GM08714 (cell line): ENCODE results near the gene TXNDC11.

Experiments
- H3K4me3 ChIP-seq: fragments of 200-500 bp; sonication (Bioruptor generic); 2 replicates; pipeline ENCODE4 v1.5.1; 2014; ENCODE audit warnings: mild to moderate bottlenecking, low read length, inconsistent platforms
- ZNF274 ChIP-seq: IDR thresholded peaks from 2 replicates; pipeline ENCODE4 v1.6.1; 2012; ENCODE audit warnings: mild to moderate bottlenecking, low read depth, low read length

TXNDC11 gene

DNA sequence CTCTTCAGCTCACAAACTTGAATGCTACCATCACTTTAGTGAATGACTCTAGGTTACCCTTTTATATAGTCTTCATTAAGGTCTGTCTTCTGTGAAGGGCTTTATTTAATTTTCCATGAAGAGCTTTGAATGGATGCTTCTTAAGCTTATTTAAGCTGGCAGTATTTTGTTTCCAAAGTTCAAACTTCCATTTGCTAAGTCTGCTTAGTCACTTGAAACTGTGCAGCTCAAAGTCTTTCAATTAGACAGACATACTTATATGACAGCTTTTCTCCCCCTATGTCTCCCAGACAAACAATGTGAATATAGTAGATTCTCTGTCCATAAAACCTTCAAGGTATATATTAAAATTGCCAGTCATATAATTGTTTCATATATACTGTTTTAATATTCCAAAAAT lies 23.5 kb downstream of the TXNDC11 start:
- no peak for TF ChIP-seq ZNF274
- H3K4me3 ChIP-seq: no peak overlapping the region

DNA sequence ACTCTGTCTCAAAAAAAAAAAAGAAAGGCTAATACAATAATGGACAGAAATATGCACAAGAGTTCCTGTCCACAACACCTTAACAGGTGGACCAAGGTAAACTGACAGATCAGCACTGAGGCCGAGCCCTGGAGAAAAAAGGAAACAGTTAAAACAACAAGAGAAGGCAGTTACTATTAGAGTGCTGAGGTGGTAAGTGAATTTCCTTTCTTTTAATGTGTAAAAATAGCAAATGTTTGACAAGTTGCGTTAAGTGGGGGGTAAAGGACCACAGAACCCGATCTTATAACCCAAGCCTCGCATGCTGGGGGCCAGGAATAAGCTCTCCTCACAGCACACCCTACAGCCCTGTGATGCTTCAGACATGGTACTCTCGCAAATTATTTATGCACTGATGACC lies 24.8 kb downstream of the TXNDC11 start:
- no peak for TF ChIP-seq ZNF274
- H3K4me3 ChIP-seq: no peak overlapping the region

DNA sequence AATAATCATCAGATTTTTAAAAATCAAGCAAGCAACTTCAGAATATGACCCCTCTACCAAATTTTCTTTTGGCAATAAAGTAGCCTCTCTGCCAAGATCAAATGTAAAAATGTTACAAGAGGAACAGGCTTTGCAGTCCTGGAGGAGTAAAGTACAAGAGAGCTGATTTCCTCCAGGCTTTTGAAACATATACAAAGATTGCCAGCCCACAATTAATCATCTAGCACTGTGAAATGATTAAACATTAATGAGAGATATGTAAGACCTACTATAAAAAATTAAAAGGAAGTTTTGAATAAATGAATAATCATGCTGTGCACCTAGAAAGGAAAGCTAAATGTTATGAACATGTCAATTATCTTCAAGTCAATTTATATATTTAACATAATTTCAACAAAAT lies 26.3 kb downstream of the TXNDC11 start:
- H3K4me3 ChIP-seq: no peak overlapping the region
- TF ChIP-seq ZNF274: no peak

DNA sequence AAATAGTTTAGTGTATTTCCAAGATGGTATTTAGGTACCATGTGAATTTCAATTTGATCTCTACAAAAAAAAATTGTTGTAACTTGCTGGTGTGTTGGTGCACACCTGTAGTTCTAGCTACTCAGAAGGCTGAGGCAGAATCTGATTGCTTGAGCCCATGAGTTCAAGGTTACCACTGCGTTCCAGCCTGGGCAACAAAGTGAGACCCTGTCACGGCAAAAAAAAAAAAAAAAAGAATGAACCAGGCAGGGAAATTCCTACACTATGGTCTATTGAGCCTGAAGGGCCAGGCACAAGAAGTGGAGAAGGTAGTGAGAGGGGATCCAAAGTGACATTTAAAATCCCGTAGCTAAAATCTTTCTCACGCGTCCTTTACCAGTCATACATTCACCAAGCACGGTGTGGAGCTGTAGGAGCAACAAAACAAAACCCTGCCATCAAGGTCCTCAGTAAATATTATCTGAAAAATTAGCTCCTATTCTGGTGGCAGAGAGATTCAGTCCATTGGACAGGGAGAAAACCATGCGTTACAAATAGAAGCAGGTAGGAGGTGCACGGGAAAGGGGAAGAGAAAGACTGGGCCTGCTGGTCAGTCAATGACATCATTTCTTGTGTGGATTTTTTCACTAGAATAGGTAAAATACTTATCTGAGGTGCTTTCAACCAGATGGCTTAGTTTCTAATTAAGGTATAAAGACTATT lies 27.3 kb downstream of the TXNDC11 start:
- TF ChIP-seq ZNF274: no peak
- H3K4me3 ChIP-seq: no peak overlapping the region

DNA sequence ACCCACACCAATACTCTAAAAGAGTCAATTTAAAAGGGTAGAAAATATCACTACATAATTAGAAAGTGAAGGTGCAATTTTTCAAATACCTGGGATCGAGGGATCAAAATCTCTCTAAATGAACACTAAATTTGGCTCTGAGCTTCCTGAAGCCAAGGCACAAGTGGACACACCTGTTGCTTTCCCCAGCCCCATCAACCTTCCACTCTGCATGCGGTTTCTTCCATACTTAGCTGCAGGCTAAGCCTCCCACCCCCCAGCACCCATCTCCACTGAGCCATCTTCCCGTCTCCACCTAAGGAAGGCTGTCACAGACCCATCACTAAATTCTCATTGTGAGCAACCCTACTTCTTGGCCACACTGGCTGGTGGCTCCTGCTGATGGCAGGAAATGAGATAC lies 30.5 kb downstream of the TXNDC11 start:
- no peak overlapping the region for H3K4me3 ChIP-seq
- no peak for TF ChIP-seq ZNF274

DNA sequence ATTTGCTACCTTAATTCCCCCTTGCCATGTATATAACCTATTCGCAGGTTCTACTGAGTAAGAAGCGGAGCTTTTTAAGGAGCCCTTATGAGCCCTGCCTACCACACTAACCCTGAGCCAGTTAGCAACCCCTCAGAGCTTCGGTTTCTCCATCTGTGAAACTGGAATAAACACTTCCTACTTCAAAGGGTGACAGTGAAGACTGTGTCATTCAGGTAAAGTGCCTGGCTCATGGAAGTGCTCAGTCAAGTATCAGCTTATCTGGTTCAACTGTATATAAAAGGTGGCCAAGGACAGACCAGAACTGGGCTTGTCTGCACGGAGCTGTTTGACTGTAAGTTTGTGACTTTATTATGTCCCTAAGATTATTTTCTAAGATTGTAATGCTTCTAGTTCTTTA lies 31.0 kb downstream of the TXNDC11 start:
- no peak overlapping the region for H3K4me3 ChIP-seq
- no peak for TF ChIP-seq ZNF274

DNA sequence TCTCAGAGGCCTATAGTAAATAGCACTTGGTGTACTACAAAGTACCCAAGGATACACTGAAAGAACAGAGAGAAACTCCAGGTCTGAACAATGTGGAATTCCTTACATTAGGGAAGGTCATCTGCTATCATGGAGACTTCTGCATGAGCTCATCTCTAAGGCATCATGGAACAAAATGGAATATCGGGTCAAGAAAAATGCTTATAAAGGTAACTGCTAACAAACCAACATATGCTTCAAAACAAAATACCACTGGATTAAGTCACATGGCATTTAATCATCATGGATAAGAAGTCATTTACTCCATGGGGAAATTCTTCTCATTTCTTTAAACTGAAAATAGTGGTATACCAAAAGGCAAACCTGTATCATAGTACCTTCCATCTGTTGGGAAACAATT lies 34.2 kb downstream of the TXNDC11 start:
- H3K4me3 ChIP-seq: no peak overlapping the region
- TF ChIP-seq ZNF274: no peak

DNA sequence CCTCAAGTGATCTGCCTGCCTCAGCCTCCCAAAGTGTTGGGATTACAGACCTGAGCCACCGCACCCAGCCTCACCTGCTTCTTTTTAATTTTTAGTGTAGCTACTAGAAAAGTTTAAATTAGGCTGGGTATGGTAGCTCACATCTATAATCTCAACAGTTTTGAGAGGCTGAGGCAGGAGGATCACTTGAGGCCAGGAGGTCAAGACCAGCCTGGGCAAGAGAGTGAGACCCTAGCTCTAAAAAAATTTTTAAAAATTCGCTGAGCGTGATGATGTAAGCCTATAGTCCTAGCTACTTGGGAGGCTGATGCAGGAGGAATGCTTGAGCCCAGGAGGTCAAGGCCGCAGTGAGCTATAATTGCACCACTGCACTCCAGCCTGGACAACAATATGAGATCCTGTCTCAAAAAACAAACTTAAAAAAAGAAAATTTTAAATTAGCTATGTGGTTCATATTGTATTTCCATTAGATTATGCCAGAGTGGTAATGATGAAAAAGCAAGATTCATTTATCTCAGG lies 34.9 kb downstream of the TXNDC11 start:
- no peak for TF ChIP-seq ZNF274
- no peak overlapping the region for H3K4me3 ChIP-seq

DNA sequence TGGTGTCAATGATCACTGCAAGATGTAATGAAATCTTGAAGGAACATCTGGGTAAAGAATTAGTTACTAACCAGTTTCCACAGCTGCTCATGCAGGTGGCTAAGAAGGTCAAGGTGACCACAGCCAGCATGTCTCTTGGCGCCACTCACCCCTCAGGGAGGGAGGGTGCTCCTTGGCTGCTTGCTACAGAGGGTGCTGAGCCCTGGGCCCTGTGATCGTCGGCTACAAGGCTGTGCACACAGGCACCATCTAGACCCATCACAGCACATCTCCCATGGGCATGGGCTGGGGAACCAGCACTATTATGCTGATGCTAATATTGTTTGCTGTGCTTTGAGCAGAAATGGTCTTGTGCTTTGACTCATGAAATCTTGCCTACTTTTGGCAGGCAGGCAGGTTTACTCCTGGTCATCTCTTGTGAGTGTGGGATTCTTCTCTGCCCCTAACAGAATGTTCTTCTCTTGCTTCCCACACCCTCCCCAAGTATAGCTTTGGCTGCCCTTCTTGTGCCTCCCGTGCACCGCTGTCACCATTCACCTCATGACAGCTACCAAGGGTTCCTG lies 36.4 kb downstream of the TXNDC11 start:
- no peak for TF ChIP-seq ZNF274
- H3K4me3 ChIP-seq: no peak overlapping the region; the same call in 1 of the 2 replicates

DNA sequence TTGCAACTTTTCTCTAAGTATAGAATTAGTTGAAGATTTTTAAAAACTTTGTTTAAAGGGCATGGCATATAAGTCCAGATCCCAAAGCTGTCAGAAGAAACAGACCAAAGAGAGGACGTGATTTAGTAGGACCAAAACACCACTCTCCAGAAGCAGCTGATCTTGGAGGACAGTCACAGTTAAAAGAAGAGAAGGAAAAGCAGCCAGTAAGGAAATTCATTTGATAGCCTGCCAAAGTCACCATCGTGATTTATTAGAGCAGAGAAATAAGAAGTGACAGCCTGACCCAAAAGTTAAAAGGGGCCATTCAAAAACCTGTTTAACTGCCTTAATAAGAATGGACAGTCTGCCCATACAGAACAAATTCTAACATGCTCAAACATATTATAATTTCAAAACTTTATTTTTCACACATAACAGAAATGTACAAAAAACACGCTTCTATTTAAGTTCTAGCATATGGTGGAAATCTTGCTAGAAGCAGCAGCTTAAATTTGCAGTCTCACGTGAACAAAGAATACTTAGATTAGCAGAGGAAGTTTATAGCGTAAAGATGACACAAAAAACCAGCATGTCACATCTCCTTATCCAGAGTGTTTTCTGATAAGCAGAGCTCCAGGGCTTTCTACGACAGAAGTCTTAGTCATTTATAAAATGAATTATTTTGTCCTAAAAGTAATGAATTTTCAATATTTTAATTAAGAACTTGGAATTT lies 37.2 kb downstream of the TXNDC11 start:
- no peak overlapping the region for H3K4me3 ChIP-seq
- TF ChIP-seq ZNF274: no peak

DNA sequence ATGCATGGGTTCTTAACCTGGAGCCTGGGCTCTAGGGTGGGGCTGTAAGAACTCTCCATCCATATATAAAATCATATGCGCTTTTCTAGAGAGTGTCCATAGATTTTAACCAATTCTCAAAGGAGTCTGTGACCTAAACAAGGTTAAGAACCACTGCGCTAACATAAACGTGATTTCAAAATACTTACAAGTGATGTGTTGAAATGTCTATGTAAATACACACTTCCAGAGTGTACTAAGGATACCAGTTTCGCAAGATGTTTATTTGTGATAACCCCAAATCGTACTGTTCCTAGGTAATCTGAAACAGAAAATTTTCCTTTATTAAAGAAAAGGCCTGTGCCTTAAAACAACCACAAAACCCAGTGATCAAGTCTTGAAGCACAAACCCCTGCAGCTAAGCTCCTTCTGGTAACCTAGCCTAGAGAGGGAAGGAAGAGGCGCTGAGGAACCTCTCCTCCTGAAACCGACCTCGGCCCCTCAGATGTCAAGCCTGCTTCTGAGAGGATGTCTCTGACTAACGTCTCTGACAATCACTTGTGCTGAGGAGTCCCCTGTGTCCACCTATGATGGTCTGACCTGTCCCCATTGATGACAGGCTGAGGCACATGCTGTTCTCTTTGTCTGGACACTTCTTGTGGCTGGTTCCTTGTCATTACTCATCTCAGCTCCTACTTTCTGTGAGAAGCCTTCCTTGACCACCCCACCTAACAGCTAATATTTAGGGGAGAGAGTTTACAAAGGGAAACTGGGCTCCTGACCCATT lies 42.2 kb downstream of the TXNDC11 start:
- no peak overlapping the region for H3K4me3 ChIP-seq
- no peak for TF ChIP-seq ZNF274

DNA sequence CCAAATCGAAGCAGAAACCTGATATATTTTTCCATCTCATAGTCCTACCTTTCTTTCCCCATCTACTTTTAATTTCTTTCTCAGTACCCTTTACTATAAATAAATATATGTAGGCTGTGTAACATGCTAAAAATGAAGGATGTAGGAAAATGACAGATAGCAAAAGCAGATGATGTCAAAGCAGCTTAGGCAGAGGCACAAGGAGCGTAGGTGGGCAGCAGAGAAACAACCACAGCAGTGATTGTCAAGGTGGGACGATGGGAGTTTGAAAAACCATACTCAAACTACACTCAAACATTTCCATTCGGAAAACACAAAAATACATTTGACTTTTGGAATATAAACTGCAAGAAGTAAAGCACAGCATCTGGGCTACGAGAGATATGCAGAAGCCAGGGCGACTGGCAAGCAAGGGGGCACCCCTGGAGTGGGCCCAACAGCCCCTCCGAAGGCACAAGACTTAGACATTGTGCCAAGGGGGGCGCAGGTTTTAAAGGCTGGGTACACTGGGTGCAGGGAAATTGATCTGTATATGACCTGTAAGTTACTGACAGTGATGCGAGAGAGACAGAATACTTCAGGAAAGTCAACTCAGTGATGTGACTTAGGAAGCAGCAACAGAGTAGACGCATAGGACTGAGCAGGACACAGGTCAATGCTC lies 43.3 kb downstream of the TXNDC11 start:
- no peak for TF ChIP-seq ZNF274
- H3K4me3 ChIP-seq: no peak overlapping the region

DNA sequence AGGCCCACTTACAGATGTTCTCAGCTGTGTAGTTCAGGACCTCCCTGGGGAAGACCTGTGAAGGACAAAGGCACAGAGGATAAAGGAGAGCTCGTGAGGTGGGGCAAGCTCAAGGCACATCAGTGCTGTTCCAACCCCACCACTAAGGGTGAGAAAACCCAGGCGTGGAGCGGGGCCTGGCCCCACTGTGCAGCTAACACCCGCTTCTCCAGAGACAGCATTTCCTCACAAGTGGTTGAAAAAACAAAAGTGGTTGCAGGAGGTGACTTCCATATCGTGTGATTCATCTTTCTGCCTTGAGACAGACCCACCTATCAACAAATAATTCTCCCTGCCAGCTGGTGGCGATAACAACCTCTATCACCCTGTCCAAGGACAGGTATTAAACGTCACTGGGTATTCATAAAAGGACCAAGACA lies 44.4 kb downstream of the TXNDC11 start:
- no peak for TF ChIP-seq ZNF274
- H3K4me3 ChIP-seq: no peak overlapping the region

DNA sequence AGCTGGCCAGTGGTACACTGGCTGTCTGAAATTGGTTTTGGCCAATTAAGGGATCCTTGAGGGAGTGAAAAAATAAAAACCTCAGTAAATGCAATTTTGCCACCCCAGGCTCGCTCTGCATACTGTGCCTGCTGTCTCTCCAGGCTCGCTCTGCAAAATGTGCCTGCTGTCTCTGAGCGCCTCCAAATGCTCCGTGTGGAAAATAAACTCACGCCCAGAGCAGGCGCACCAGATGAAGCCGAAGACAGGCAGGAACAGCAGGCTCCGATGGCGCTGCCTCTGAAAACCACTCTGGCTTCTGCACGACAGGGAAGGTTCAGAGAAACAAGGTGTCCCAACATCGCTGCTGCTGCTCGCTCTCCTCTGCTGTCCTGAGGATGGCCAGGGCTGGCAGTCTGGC lies 45.3 kb downstream of the TXNDC11 start:
- no peak for TF ChIP-seq ZNF274
- H3K4me3 ChIP-seq: no peak overlapping the region
